Endothelial cell of umbilical vein (primary cell): ENCODE data around the gene CD160. TPM values are rescaled to one million over a fixed set of nuclear protein-coding genes. Genes with fewer than 3 reads are reported as not detected.

Experiments
- BruUV-seq: library from RNA; stranded (reverse); fragments of 400-500 nt; replicated peaks from 2 replicates; lab custom pipeline; 2021; lab: Mats Ljungman, UMichigan
- CTCF ChIA-PET: fragments of 300-600, 350-600 bp; sonication (Branson Sonifier 250); formaldehyde crosslinking; loops from one replicate; lab custom pipeline; 2021; ENCODE audit warnings: antibody characterized with exemption, inconsistent platforms; lab: Charles Lee
- POLR2A ChIA-PET: fragments of 300-600, 350-600 bp; sonication (Branson Sonifier 250); formaldehyde crosslinking; loops from one replicate; lab custom pipeline; 2021; ENCODE audit warnings: antibody characterized with exemption, inconsistent platforms; lab: Charles Lee
- DNase-seq: peaks from one replicate; pipeline ENCODE4 v3.0.0-alpha.2; 2011; ENCODE audit warnings: low read depth, low spot score
- FAIRE-seq: peaks from 2 replicates; lab custom pipeline; 2011; peaks lifted over from hg19 to GRCh38; lab: Jason Lieb, UNC
- H2AFZ ChIP-seq: 2 replicates; pipeline ENCODE4 v1.6.0; 2012; ENCODE audit warnings: low read depth, low read length, control low read depth, inconsistent platforms
- H3K27ac ChIP-seq: 2 replicates; pipeline ENCODE4 v1.5.1; 2011; ENCODE audit warnings: low read depth, mild to moderate bottlenecking, control low read depth, low read length, moderate library complexity; ENCODE audit not compliant: insufficient read depth
- H3K27me3 ChIP-seq, 2 experiments: 2 replicates each; pipeline versions ENCODE4 v1.6.0 to v1.6.1; 2011; ENCODE audit warnings: low read length in 2 of 2, mixed read lengths in 1 of 2; ENCODE audit not compliant: control insufficient read depth in 2 of 2, insufficient read depth in 2 of 2
- H3K36me3 ChIP-seq, 2 experiments: 2 replicates in 1 of 2; 3 replicates in 1 of 2; pipeline ENCODE4 v1.5.1; 2011; ENCODE audit warnings: low read length in 2 of 2, mild to moderate bottlenecking in 1 of 2, moderate library complexity in 1 of 2; ENCODE audit not compliant: control insufficient read depth in 2 of 2, insufficient read depth in 2 of 2; ENCODE audit errors: extremely low read depth in 1 of 2
- H3K4me1 ChIP-seq: 3 replicates; pipeline ENCODE4 v1.5.1; 2011; ENCODE audit warnings: mild to moderate bottlenecking, low read length; ENCODE audit not compliant: control insufficient read depth, insufficient read depth; ENCODE audit errors: extremely low read depth
- H3K4me2 ChIP-seq: 2 replicates; pipeline ENCODE4 v1.6.1; 2011; ENCODE audit warnings: low read length, control low read depth, mixed read lengths; ENCODE audit not compliant: insufficient read depth
- H3K4me3 ChIP-seq, 3 experiments: fragments of 200-600 bp in 1 of 3; sonication (generic), shearing (Covaris generic) in 1 of 3; replicated peaks in 1 of 3; 2 replicates each; pipeline ENCODE4 v1.5.1; 2011 to 2016; ENCODE audit warnings: control low read depth in 3 of 3, low read length in 3 of 3, mild to moderate bottlenecking in 2 of 3, inconsistent platforms in 1 of 3, low read depth in 1 of 3, moderate library complexity in 1 of 3; ENCODE audit not compliant: insufficient read depth in 1 of 3
- H3K79me2 ChIP-seq: 2 replicates; pipeline ENCODE4 v1.6.0; 2012; ENCODE audit warnings: low read length, inconsistent platforms; ENCODE audit not compliant: control insufficient read depth, insufficient read depth
- H3K9ac ChIP-seq: replicated peaks from 2 replicates; pipeline ENCODE3; 2011; ENCODE audit warnings: low read length, control low read depth; ENCODE audit not compliant: insufficient read depth; ENCODE audit errors: extremely low read depth
- H3K9me1 ChIP-seq: replicated peaks from 3 replicates; pipeline ENCODE4 v1.6.0; 2011; ENCODE audit warnings: mild to moderate bottlenecking, low read length; ENCODE audit not compliant: control insufficient read depth, insufficient read depth; ENCODE audit errors: extremely low read depth
- H3K9me3 ChIP-seq: replicated peaks from 2 replicates; pipeline ENCODE4 v1.5.1; 2012; ENCODE audit warnings: low read length, inconsistent platforms; ENCODE audit not compliant: control insufficient read depth, insufficient read depth
- H4K20me1 ChIP-seq: replicated peaks from 2 replicates; pipeline ENCODE3; 2011; ENCODE audit warnings: mild to moderate bottlenecking, low read length; ENCODE audit not compliant: control insufficient read depth, insufficient read depth; ENCODE audit errors: extremely low read depth
- CTCF ChIP-seq, 2 donors: IDR thresholded peaks; 1 replicate in 1 of 2; 2 replicates in 1 of 2; pipeline ENCODE4 v1.5.1; 2011; ENCODE audit warnings: low read length in 2 of 2, mild to moderate bottlenecking in 2 of 2, moderate library complexity in 2 of 2, control low read depth in 1 of 2, inconsistent platforms in 1 of 2, low read depth in 1 of 2; ENCODE audit not compliant: insufficient read depth in 1 of 2; ENCODE audit errors: extremely low read depth in 1 of 2
- EZH2 ChIP-seq: IDR thresholded peaks from 2 replicates; pipeline ENCODE4 v1.6.1; 2012; ENCODE audit warnings: borderline replicate concordance, low read depth, mild to moderate bottlenecking, moderate library complexity, low read length, inconsistent platforms; ENCODE audit not compliant: severe bottlenecking
- FOS ChIP-seq: IDR thresholded peaks from 2 replicates; pipeline ENCODE4 v1.6.1; 2011; ENCODE audit warnings: mild to moderate bottlenecking, low read length, moderate library complexity, borderline replicate concordance; ENCODE audit not compliant: insufficient read depth
- GATA2 ChIP-seq: IDR thresholded peaks from 2 replicates; pipeline ENCODE4 v1.7.0; 2011; ENCODE audit warnings: low read depth, mild to moderate bottlenecking, moderate library complexity, mixed read lengths, low read length; ENCODE audit not compliant: insufficient read length, insufficient read depth
- JUN ChIP-seq: IDR thresholded peaks from 2 replicates; pipeline ENCODE4 v1.6.1; 2011; ENCODE audit warnings: borderline replicate concordance, low read depth; ENCODE audit not compliant: insufficient read length, insufficient read depth
- MAX ChIP-seq: IDR thresholded peaks from 2 replicates; pipeline ENCODE4 v1.6.1; 2011; ENCODE audit not compliant: insufficient read depth, insufficient read length
- MYC ChIP-seq: IDR thresholded peaks from one replicate; pipeline ENCODE4 v1.6.1; 2011; ENCODE audit warnings: mild to moderate bottlenecking, low read depth, low read length
- POLR2A ChIP-seq: IDR thresholded peaks from 2 replicates; pipeline ENCODE4 v1.6.1; 2012; ENCODE audit warnings: low read depth, mild to moderate bottlenecking, control low read depth, low read length
- POLR2AphosphoS5 ChIP-seq: IDR thresholded peaks from 2 replicates; pipeline ENCODE4 v1.6.1; 2012; ENCODE audit warnings: low read depth, mild to moderate bottlenecking, control low read depth, low read length, moderate library complexity; ENCODE audit not compliant: insufficient read depth
- dilution Hi-C: fragments of 300-500 bp; cut with MboI; formaldehyde crosslinking; loops from one replicate; pipeline ENCODE4 v1.15.0; 2019; ENCODE audit warnings: low sequenced_read_pairs; ENCODE audit not compliant: extremely low pct_ligation_motif_present
- intact Hi-C: fragments of 100-400 bp; cut with micrococcal nuclease; formaldehyde crosslinking; loops from one replicate; pipeline ENCODE4 v1.10.0; 2022
- polyA plus RNA-seq, 4 experiments: library from polyadenylated mRNA; depleted of rRNA in 3 of 4; stranded (reverse) in 3 of 4; unstranded in 1 of 4; fragments of >200 nt; gene quantifications; 2 replicates each; pipeline versions ENCODE4 v1.2.1 to v1.2.3, GENCODE V29; 2011 to 2012; ENCODE audit warnings: missing spikeins in 1 of 4
- total RNA-seq: library from RNA; stranded (reverse); gene quantifications from 2 replicates; pipeline ENCODE4 v1.2.3, GENCODE V29; 2021

The CD160 gene
- total and polyA plus RNA-seq, 2 donors (not counting 3 experiments of a cell fraction or from before 2014, with no cell fraction given): not detected

GRCh38 chr1:145778146-145778540 is 58.8 kb downstream of the CD160 start:
- intact Hi-C loops: no loop called here
- POLR2A ChIA-PET: no interaction called here
- TF ChIP-seq FOS (no peak), EZH2 (no peak), POLR2AphosphoS5 (no peak), MYC (no peak), POLR2A (no peak), MAX (no peak), GATA2 (no peak), CTCF (IDR thresholded peaks at IDR 0.05; ENCODE audit: extremely low read depth in 1 of 2, insufficient read depth in 1 of 2, low read depth in 1 of 2, low read length in 2 of 2) (no peak), JUN (no peak)
- Histone ChIP-seq H3K4me3 (no peak overlapping the region), H3K9me3 (no peaks in the 10 kb centered on the region), H2AFZ (no peak overlapping the region), H3K9me1 (no peaks in the 10 kb centered on the region), H4K20me1 (no peaks in the 10 kb centered on the region), H3K4me1 (peaks cover 16% of the 10 kb centered on the region), H3K27me3 (no peaks in the 10 kb centered on the region), H3K36me3 (peaks cover 0 to 2% of the 10 kb centered on the region in 2 experiments), H3K4me2 (no peak overlapping the region), H3K79me2 (peaks cover 7% of the 10 kb centered on the region), H3K9ac (no peak overlapping the region), H3K27ac (no peak overlapping the region)
- dilution Hi-C loops: no loop called here
- no TSS peak for BruUV-seq
- FAIRE-seq (no peak), DNase-seq (no peak)
- CTCF ChIA-PET: interaction anchor here (1.2 kb wide), 1 partner anchor 57 kb away, joined by 3 read pairs; no protein-coding TSS in a partner anchor
